Osteocyte (in vitro differentiated cells): ENCODE measurements around the gene PREP. TPM values are rescaled to one million over a fixed set of nuclear protein-coding genes. Genes with fewer than 3 reads are reported as not detected.

Experiments used
- DNase-seq: peaks from one replicate; pipeline ENCODE4 v3.0.0; 2021; ENCODE audit warnings: mixed read lengths; ENCODE audit not compliant: unreplicated experiment; ENCODE audit errors: extremely low spot score
- H3K27ac Mint-ChIP-seq: one replicate; pipeline ENCODE4 v1.8.0; 2021; ENCODE audit warnings: mild to moderate bottlenecking, mixed read lengths; ENCODE audit not compliant: unreplicated experiment
- H3K27me3 Mint-ChIP-seq: one replicate; pipeline ENCODE4 v1.8.0; 2021; ENCODE audit warnings: mixed read lengths; ENCODE audit not compliant: unreplicated experiment
- H3K36me3 Mint-ChIP-seq: one replicate; pipeline ENCODE4 v1.8.0; 2021; ENCODE audit warnings: mixed read lengths; ENCODE audit not compliant: unreplicated experiment
- H3K4me1 Mint-ChIP-seq: one replicate; pipeline ENCODE4 v1.8.0; 2021; ENCODE audit warnings: mixed read lengths; ENCODE audit not compliant: unreplicated experiment
- H3K4me3 Mint-ChIP-seq: one replicate; pipeline ENCODE4 v1.8.0; 2021; ENCODE audit warnings: mild to moderate bottlenecking, moderate library complexity, mixed read lengths; ENCODE audit not compliant: unreplicated experiment
- H3K9me3 Mint-ChIP-seq: one replicate; pipeline ENCODE4 v1.8.0; 2021; ENCODE audit warnings: mixed read lengths; ENCODE audit not compliant: unreplicated experiment
- total RNA-seq: library from RNA; stranded (reverse); gene quantifications from 2 replicates; pipeline ENCODE4 v1.2.1, GENCODE V29; 2021
- TF ChIP-seq, protein P1 (sequence below): fragments of 200-600 bp; sonication (generic); IDR thresholded peaks from 2 replicates; pipeline ENCODE4 v1.5.0; 2021; ENCODE audit warnings: antibody characterized with exemption, mild to moderate bottlenecking, moderate library complexity

The PREP gene
- total RNA-seq, 1 donor from 2014 or later: 36.9 TPM

- TF ChIP-seq, protein P1, sequence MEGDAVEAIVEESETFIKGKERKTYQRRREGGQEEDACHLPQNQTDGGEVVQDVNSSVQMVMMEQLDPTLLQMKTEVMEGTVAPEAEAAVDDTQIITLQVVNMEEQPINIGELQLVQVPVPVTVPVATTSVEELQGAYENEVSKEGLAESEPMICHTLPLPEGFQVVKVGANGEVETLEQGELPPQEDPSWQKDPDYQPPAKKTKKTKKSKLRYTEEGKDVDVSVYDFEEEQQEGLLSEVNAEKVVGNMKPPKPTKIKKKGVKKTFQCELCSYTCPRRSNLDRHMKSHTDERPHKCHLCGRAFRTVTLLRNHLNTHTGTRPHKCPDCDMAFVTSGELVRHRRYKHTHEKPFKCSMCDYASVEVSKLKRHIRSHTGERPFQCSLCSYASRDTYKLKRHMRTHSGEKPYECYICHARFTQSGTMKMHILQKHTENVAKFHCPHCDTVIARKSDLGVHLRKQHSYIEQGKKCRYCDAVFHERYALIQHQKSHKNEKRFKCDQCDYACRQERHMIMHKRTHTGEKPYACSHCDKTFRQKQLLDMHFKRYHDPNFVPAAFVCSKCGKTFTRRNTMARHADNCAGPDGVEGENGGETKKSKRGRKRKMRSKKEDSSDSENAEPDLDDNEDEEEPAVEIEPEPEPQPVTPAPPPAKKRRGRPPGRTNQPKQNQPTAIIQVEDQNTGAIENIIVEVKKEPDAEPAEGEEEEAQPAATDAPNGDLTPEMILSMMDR: no peak
- H3K4me1 Mint-ChIP-seq: peaks cover 20% of the 10 kb centered on the region
- no peak overlapping the region for H3K4me3 Mint-ChIP-seq
- H3K27ac Mint-ChIP-seq: no peak overlapping the region
- no peaks in the 10 kb centered on the region for H3K9me3 Mint-ChIP-seq
- peaks cover 11% of the 10 kb centered on the region for H3K36me3 Mint-ChIP-seq
- DNase-seq: no peak
- H3K27me3 Mint-ChIP-seq: no peaks in the 10 kb centered on the region
Measured at GRCh38 chr6:105397987-105398386, 4.9 kb downstream of the PREP start.

DNA sequence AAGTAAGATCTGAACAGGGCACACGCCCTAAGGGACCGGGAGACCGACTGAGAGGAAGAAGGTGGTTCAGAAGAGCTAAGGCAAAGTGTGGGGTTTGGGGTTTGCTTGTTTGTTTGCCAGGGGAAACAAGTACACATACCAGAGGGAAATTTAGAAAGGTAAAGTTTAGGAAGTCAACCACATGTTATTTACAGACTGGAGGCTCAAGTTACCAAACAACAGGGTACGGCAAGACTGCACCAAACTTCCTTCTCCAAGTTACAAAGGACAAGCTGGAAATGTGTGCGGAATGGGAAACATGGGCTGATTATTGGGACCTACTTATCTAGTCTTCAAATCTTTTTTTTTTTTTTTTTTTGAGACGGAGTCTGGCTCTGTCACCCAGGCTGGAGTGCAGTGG is 11.2 kb downstream of the PREP start:
- DNase-seq: no peak
- Mint-ChIP-seq H3K36me3 (peaks cover 16% of the 10 kb centered on the region), H3K4me1 (no peaks in the 10 kb centered on the region), H3K9me3 (no peaks in the 10 kb centered on the region), H3K27ac (no peak overlapping the region), H3K4me3 (no peak overlapping the region), H3K27me3 (no peaks in the 10 kb centered on the region)
- TF ChIP-seq, protein P1: no peak

- Mint-ChIP-seq H3K9me3 (no peaks in the 10 kb centered on the region), H3K27me3 (no peaks in the 10 kb centered on the region), H3K4me3 (no peak overlapping the region), H3K36me3 (peaks cover 10% of the 10 kb centered on the region), H3K27ac (no peak overlapping the region), H3K4me1 (no peaks in the 10 kb centered on the region)
- no peak for DNase-seq
- TF ChIP-seq, protein P1: no peak
Measured at GRCh38 chr6:105389543-105389942, 13.3 kb downstream of the PREP start.

GRCh38 chr6:105388392-105388791 is 14.5 kb downstream of the PREP start:
- no peaks in the 10 kb centered on the region for H3K27me3 Mint-ChIP-seq
- H3K4me3 Mint-ChIP-seq: no peak overlapping the region
- DNase-seq: no peak
- H3K4me1 Mint-ChIP-seq: peaks cover 5% of the 10 kb centered on the region
- TF ChIP-seq, protein P1: no peak
- H3K36me3 Mint-ChIP-seq: peaks cover 20% of the 10 kb centered on the region
- H3K27ac Mint-ChIP-seq: no peak overlapping the region
- no peaks in the 10 kb centered on the region for H3K9me3 Mint-ChIP-seq

DNA sequence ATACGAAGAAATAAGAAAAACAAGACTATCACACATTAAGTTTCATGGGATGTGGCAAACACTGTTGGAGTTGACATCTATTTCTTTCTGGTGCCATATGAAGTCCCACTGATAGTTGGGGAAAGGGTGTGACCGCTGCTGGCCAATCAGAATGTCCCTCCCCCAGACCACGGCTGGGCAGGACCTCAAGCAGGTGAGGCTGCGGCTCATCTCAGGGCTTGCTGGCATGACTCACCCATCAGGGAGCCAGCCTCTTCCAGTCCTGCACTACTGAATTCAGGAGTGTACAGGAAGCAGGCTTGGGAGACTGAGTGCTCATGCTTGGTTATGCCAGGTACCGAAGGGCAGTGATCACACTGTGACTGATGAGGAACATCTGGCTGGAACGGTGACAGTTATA is 18.9 kb downstream of the PREP start:
- Mint-ChIP-seq H3K27ac (no peak overlapping the region), H3K9me3 (no peaks in the 10 kb centered on the region), H3K36me3 (peaks cover 16% of the 10 kb centered on the region), H3K4me3 (no peak overlapping the region), H3K4me1 (peaks cover 17% of the 10 kb centered on the region), H3K27me3 (no peaks in the 10 kb centered on the region)
- TF ChIP-seq, protein P1: no peak
- no peak for DNase-seq
